ENCODE results near the gene MIOS. TPM values are rescaled to one million over a fixed set of nuclear protein-coding genes. Genes with fewer than 3 reads are reported as not detected.

MIOS gene
- polyA plus RNA-seq, 1 experiment, result 11.8 TPM

- ChIA-PET POLR2A (no interaction called here), CTCF (interaction anchor here (0.9 to 3.1 kb wide), 14 partner anchors 12 to 622 kb away, joined by 3 to 19 read pairs (median 5); no protein-coding TSS in a partner anchor)
- Histone ChIP-seq H3K4me3 (ENCODE audit: low read depth, low read length) (no peak overlapping the region), H3K27me3 (ENCODE audit: control insufficient read depth, insufficient read depth, low read length) (no peaks in the 10 kb centered on the region), H3K36me3 (ENCODE audit: control insufficient read depth, insufficient read depth, low read length) (no peaks in the 10 kb centered on the region; the same call in 1 of the 2 replicates)
- DNase-seq (ENCODE audit: low read depth), result no peak
- TF ChIP-seq CTCF (IDR thresholded peaks at IDR 0.05; ENCODE audit: insufficient read depth, low read depth, low read length), result 0 out of 2 replicates have a peak, but pooled peaks have one; percentile 15
Observed at GRCh38 chr7:7595451-7595850, 28.8 kb downstream of the MIOS start.

GRCh38 chr7:7596176-7596575 lies 29.5 kb downstream of the MIOS start:
- CTCF ChIA-PET, result interaction anchor here (0.7 to 3.1 kb wide), 13 partner anchors 10 to 621 kb away, joined by 3 to 19 read pairs (median 5); no protein-coding TSS in a partner anchor
- DNase-seq (ENCODE audit: low read depth), result no peak
- H3K36me3 ChIP-seq (ENCODE audit: control insufficient read depth, insufficient read depth, low read length), result no peaks in the 10 kb centered on the region; the same call in 1 of the 2 replicates
- no peaks in the 10 kb centered on the region for H3K27me3 ChIP-seq (ENCODE audit: control insufficient read depth, insufficient read depth, low read length)
- no peak for TF ChIP-seq CTCF (IDR thresholded peaks at IDR 0.05; ENCODE audit: insufficient read depth, low read depth, low read length)
- no peak overlapping the region for H3K4me3 ChIP-seq (ENCODE audit: low read depth, low read length)
- POLR2A ChIA-PET, result no interaction called here

GRCh38 chr7:7607010-7607409 lies 40.3 kb downstream of the MIOS start:
- no peak for DNase-seq (ENCODE audit: low read depth)
- no peak for TF ChIP-seq CTCF (IDR thresholded peaks at IDR 0.05; ENCODE audit: insufficient read depth, low read depth, low read length)
- H3K36me3 ChIP-seq (ENCODE audit: control insufficient read depth, insufficient read depth, low read length), result peaks cover 1% of the 10 kb centered on the region; the same call in 1 of the 2 replicates
- H3K4me3 ChIP-seq (ENCODE audit: low read depth, low read length), result no peak overlapping the region
- no peaks in the 10 kb centered on the region for H3K27me3 ChIP-seq (ENCODE audit: control insufficient read depth, insufficient read depth, low read length)
- ChIA-PET POLR2A (no interaction called here), CTCF (interaction anchor here (0.6 to 0.8 kb wide), 2 partner anchors 11 to 81 kb away, joined by 3 read pairs; no protein-coding TSS in a partner anchor)

GRCh38 chr7:7609330-7609729 lies 42.6 kb downstream of the MIOS start:
- CTCF ChIA-PET, result no interaction called here

GRCh38 chr7:7612519-7612918 lies 45.8 kb downstream of the MIOS start:
- POLR2A ChIA-PET, result no interaction called here
- DNase-seq (ENCODE audit: low read depth), result no peak
- H3K27me3 ChIP-seq (ENCODE audit: control insufficient read depth, insufficient read depth, low read length), result no peaks in the 10 kb centered on the region
- no peaks in the 10 kb centered on the region for H3K36me3 ChIP-seq (ENCODE audit: control insufficient read depth, insufficient read depth, low read length)
- H3K4me3 ChIP-seq (ENCODE audit: low read depth, low read length), result no peak overlapping the region
- no peak for TF ChIP-seq CTCF (IDR thresholded peaks at IDR 0.05; ENCODE audit: insufficient read depth, low read depth, low read length)
- CTCF ChIA-PET, result no interaction called here

More at GRCh38 chr7:7609330-7609729, 42.6 kb downstream of the MIOS start:
- H3K27me3 ChIP-seq (ENCODE audit: control insufficient read depth, insufficient read depth, low read length), result no peaks in the 10 kb centered on the region
- no peak for DNase-seq (ENCODE audit: low read depth)
- no peak for TF ChIP-seq CTCF (IDR thresholded peaks at IDR 0.05; ENCODE audit: insufficient read depth, low read depth, low read length)
- peaks cover 1% of the 10 kb centered on the region; the same call in 1 of the 2 replicates for H3K36me3 ChIP-seq (ENCODE audit: control insufficient read depth, insufficient read depth, low read length)
- H3K4me3 ChIP-seq (ENCODE audit: low read depth, low read length), result no peak overlapping the region
- POLR2A ChIA-PET, result no interaction called here
